H9 (cell line): ENCODE results near the gene UXT. TPM values are rescaled to one million over a fixed set of nuclear protein-coding genes. Genes with fewer than 3 reads are reported as not detected.

ENCODE experiments used
- DNase-seq: peaks from one replicate; pipeline ENCODE4 v3.0.0-alpha.2; 2017
- H2AFZ ChIP-seq: one replicate; pipeline ENCODE4 v1.6.1; 2013; ENCODE audit warnings: mild to moderate bottlenecking, low read length, control low read depth, moderate library complexity
- H2AK5ac ChIP-seq: 2 replicates; pipeline ENCODE4 v1.6.1; 2013; ENCODE audit warnings: low read length, control low read depth, mixed read lengths; ENCODE audit not compliant: insufficient read length
- H2BK120ac ChIP-seq: one replicate; pipeline ENCODE4 v1.6.1; 2013; ENCODE audit warnings: low read depth, mild to moderate bottlenecking, low read length, control low read depth, inconsistent platforms; ENCODE audit not compliant: poor library complexity, severe bottlenecking
- H2BK12ac ChIP-seq: 2 replicates; pipeline ENCODE4 v1.6.1; 2013; ENCODE audit warnings: low read length, control low read depth, mixed read lengths, low read depth; ENCODE audit not compliant: insufficient read length
- H2BK15ac ChIP-seq: 2 replicates; pipeline ENCODE4 v1.6.1; 2013; ENCODE audit warnings: low read depth, low read length, control low read depth
- H2BK20ac ChIP-seq: one replicate; pipeline ENCODE4 v1.6.1; 2013; ENCODE audit warnings: low read depth, mild to moderate bottlenecking, low read length, control low read depth, inconsistent platforms; ENCODE audit not compliant: poor library complexity, severe bottlenecking
- H2BK5ac ChIP-seq: 2 replicates; pipeline ENCODE4 v1.6.1; 2013; ENCODE audit warnings: low read length, control low read depth, mixed read lengths; ENCODE audit not compliant: insufficient read length
- H3K14ac ChIP-seq: 2 replicates; pipeline ENCODE4 v1.6.1; 2013; ENCODE audit warnings: low read length, control low read depth; ENCODE audit not compliant: insufficient read depth
- H3K18ac ChIP-seq: 2 replicates; pipeline ENCODE4 v1.6.1; 2013; ENCODE audit warnings: low read depth, mild to moderate bottlenecking, mixed read lengths, low read length, control low read depth; ENCODE audit not compliant: insufficient read length
- H3K23ac ChIP-seq: 2 replicates; pipeline ENCODE4 v1.6.1; 2013; ENCODE audit warnings: low read length, control low read depth, mixed read lengths, low read depth; ENCODE audit not compliant: insufficient read length
- H3K23me2 ChIP-seq: 2 replicates; pipeline ENCODE4 v1.6.1; 2013; ENCODE audit warnings: low read depth, mild to moderate bottlenecking, mixed read lengths, low read length, control low read depth; ENCODE audit not compliant: insufficient read length, poor library complexity, severe bottlenecking
- H3K27ac ChIP-seq: 2 replicates; pipeline ENCODE4 v1.5.1; 2013; ENCODE audit warnings: low read length, control low read depth, mixed read lengths, low read depth; ENCODE audit not compliant: insufficient read length
- H3K27me3 ChIP-seq: 2 replicates; pipeline ENCODE4 v1.6.1; 2013; ENCODE audit warnings: low read length, control low read depth, inconsistent platforms; ENCODE audit not compliant: insufficient read depth
- H3K4ac ChIP-seq: 2 replicates; pipeline ENCODE4 v1.6.1; 2013; ENCODE audit warnings: low read depth, mild to moderate bottlenecking, control low read depth, inconsistent platforms, low read length, moderate library complexity
- H3K4me1 ChIP-seq: 2 replicates; pipeline ENCODE4 v1.6.1; 2013; ENCODE audit warnings: low read length, control low read depth, inconsistent platforms; ENCODE audit not compliant: insufficient read depth
- H3K4me2 ChIP-seq: 2 replicates; pipeline ENCODE4 v1.6.1; 2013; ENCODE audit warnings: low read length, control low read depth, mixed read lengths; ENCODE audit not compliant: insufficient read length, insufficient read depth
- H3K56ac ChIP-seq: 2 replicates; pipeline ENCODE4 v1.6.1; 2013; ENCODE audit warnings: low read depth, mild to moderate bottlenecking, mixed read lengths, low read length, control low read depth; ENCODE audit not compliant: insufficient read length
- H3K79me1 ChIP-seq: 2 replicates; pipeline ENCODE4 v1.6.1; 2013; ENCODE audit warnings: low read depth, mild to moderate bottlenecking, moderate library complexity, low read length, control low read depth, inconsistent platforms; ENCODE audit not compliant: insufficient read depth, poor library complexity, severe bottlenecking
- H3K79me2 ChIP-seq: 2 replicates; pipeline ENCODE4 v1.6.1; 2013; ENCODE audit warnings: low read length, control low read depth, inconsistent platforms; ENCODE audit not compliant: insufficient read depth
- H3K9ac ChIP-seq: 2 replicates; pipeline ENCODE4 v1.6.1; 2013; ENCODE audit warnings: low read length, control low read depth, mixed read lengths; ENCODE audit not compliant: insufficient read length; ENCODE audit errors: extremely low read depth
- H3K9me3 ChIP-seq: one replicate; pipeline ENCODE4 v1.6.1; 2013; ENCODE audit warnings: low read depth, low read length, inconsistent platforms; ENCODE audit not compliant: control insufficient read depth
- H3T11ph ChIP-seq: one replicate; pipeline ENCODE4 v1.6.1; 2013; ENCODE audit warnings: mild to moderate bottlenecking, low read length, control low read depth, inconsistent platforms
- H4K20me1 ChIP-seq: one replicate; pipeline ENCODE4 v1.6.1; 2013; ENCODE audit not compliant: control insufficient read depth, insufficient read length, insufficient read depth
- H4K5ac ChIP-seq: 2 replicates; pipeline ENCODE4 v1.6.1; 2013; ENCODE audit warnings: low read depth, mild to moderate bottlenecking, mixed read lengths, low read length, control low read depth; ENCODE audit not compliant: insufficient read length
- H4K8ac ChIP-seq: replicated peaks from 2 replicates; pipeline ENCODE4 v1.6.1; 2013; ENCODE audit warnings: low read length, control low read depth, mixed read lengths, low read depth; ENCODE audit not compliant: insufficient read length
- H4K91ac ChIP-seq: 2 replicates; pipeline ENCODE4 v1.6.1; 2013; ENCODE audit warnings: low read depth, mild to moderate bottlenecking, moderate library complexity, mixed read lengths, low read length, control low read depth; ENCODE audit not compliant: insufficient read length
- H3K27ac Mint-ChIP-seq, 3 experiments: 2 replicates in 2 of 3; 3 replicates in 1 of 3; pipeline ENCODE4 v1.8.0; 2020 to 2021; ENCODE audit warnings: mixed read lengths in 3 of 3, mild to moderate bottlenecking in 1 of 3, moderate library complexity in 1 of 3
- H3K27me3 Mint-ChIP-seq: 2 replicates; pipeline ENCODE4 v1.8.0; 2021; ENCODE audit warnings: low read depth, mild to moderate bottlenecking, moderate library complexity, mixed read lengths
- H3K36me3 Mint-ChIP-seq, 3 experiments: 2 replicates in 2 of 3; 3 replicates in 1 of 3; pipeline ENCODE4 v1.8.0; 2020 to 2021; ENCODE audit warnings: low read depth in 3 of 3, mixed read lengths in 3 of 3; ENCODE audit not compliant: insufficient read depth in 1 of 3
- H3K4me1 Mint-ChIP-seq, 2 experiments: 2 replicates each; pipeline ENCODE4 v1.8.0; 2020; ENCODE audit warnings: mixed read lengths in 2 of 2
- H3K4me3 Mint-ChIP-seq, 2 experiments: 2 replicates in 1 of 2; 3 replicates in 1 of 2; pipeline ENCODE4 v1.8.0; 2020 to 2021; ENCODE audit warnings: mild to moderate bottlenecking in 2 of 2, mixed read lengths in 2 of 2, moderate library complexity in 1 of 2
- H3K9me3 Mint-ChIP-seq, 2 experiments: 2 replicates in 1 of 2; 3 replicates in 1 of 2; pipeline ENCODE4 v1.8.0; 2020; ENCODE audit warnings: mild to moderate bottlenecking in 2 of 2, mixed read lengths in 2 of 2, moderate library complexity in 1 of 2
- CTCF ChIP-seq: fragments of 200-600 bp; sonication (generic); conservative IDR thresholded peaks from 3 replicates; pipeline ENCODE4 v1.8.0; 2021; ENCODE audit warnings: antibody characterized with exemption, mild to moderate bottlenecking
- WGBS: extraction: QIAGEN DNeasy Blood & Tissue Kit; methylation state at CpG from one replicate; pipeline ENCODE4 v1.1.7; 2013; ENCODE audit warnings: missing lambda C conversion rate, low lambda C conversion rate, mixed read lengths; ENCODE audit not compliant: insufficient read length; ENCODE audit errors: extremely low coverage; 5-methylcytosine and 5-hydroxymethylcytosine counted together
- total RNA-seq: library from RNA; stranded (reverse); gene quantifications from 2 replicates; pipeline ENCODE4 v1.2.1, GENCODE V29; 2021

Gene UXT
- total RNA-seq, 1 experiment from 2014 or later: 95.1 TPM

GRCh38 chrX:47608130-47608810 lies 50.7 kb downstream of the UXT start:
- H3K36me3 Mint-ChIP-seq: peaks cover 5 to 12% (median 7%) of the 10 kb centered on the region in 3 experiments
- Histone ChIP-seq H3K27ac (no peak overlapping the region), H3K4me1 (no peaks in the 10 kb centered on the region; the same call in 1 of the 2 replicates), H3K79me2 (no peaks in the 10 kb centered on the region), H3K56ac (no peak overlapping the region), H3K23ac (no peak overlapping the region), H2BK12ac (no peak overlapping the region), H3K9me3 (peaks cover 30% of the 10 kb centered on the region), H3K9ac (no peak overlapping the region), H3K23me2 (no peaks in the 10 kb centered on the region), H3K4me2 (no peak overlapping the region), H2BK5ac (no peak overlapping the region), H3K27me3 (no peaks in the 10 kb centered on the region), H3K4ac (no peak overlapping the region), H2AK5ac (no peak overlapping the region), H2BK120ac (no peak overlapping the region), H4K8ac (no peak overlapping the region), H3T11ph (no peak overlapping the region), H2AFZ (no peak overlapping the region), H3K18ac (no peak overlapping the region), H2BK20ac (no peak overlapping the region), H2BK15ac (no peak overlapping the region), H3K79me1 (no peaks in the 10 kb centered on the region), H3K14ac (no peak overlapping the region), H4K5ac (no peak overlapping the region), H4K20me1 (no peaks in the 10 kb centered on the region), H4K91ac (no peak overlapping the region)
- no peak for TF ChIP-seq CTCF
- WGBS: no CpG with 5 or more reads among the region's 9 CpGs
- H3K4me1 Mint-ChIP-seq: peaks cover 11 to 19% of the 10 kb centered on the region in 2 experiments
- H3K27ac Mint-ChIP-seq: peak overlapping the region; percentile 90 to 97 (median 96)
- DNase-seq: peak; percentile 70
- no peaks in the 10 kb centered on the region; the same call in 1 of the 2 replicates for H3K27me3 Mint-ChIP-seq
- H3K4me3 Mint-ChIP-seq: peak overlapping the region in 1 of 2 experiments; percentile 48; a peak in 1 of 5 replicates
- peaks cover 71 to 76% of the 10 kb centered on the region in 2 experiments for H3K9me3 Mint-ChIP-seq
